ENCODE measurements around the gene TTN. TPM values are rescaled to one million over a fixed set of nuclear protein-coding genes. Genes with fewer than 3 reads are reported as not detected.
"Not testable (repeated sequence)": the region's sequence is repeated elsewhere in the genome, so short reads cannot be mapped to it uniquely, and the experiment has no call there.

Gene TTN
- total RNA-seq, 2 experiments from 2014 or later, result 0.02 to 0.19 TPM

GRCh38 chr2:178526256-178526655, 281.0 kb downstream of the TTN start:
- no peaks in the 10 kb centered on the region for H3K9me2 ChIP-seq (ENCODE audit: insufficient read depth, low read length)
- no peak for TF ChIP-seq CTCF (conservative IDR thresholded peaks at IDR 0.05; ENCODE audit: low read length)
- H3K9me3 ChIP-seq (ENCODE audit: low read length), result no peaks in the 10 kb centered on the region
- intact Hi-C loops (cut with micrococcal nuclease; ENCODE audit: unreplicated experiment), result no loop called here
- no peak overlapping the region for H3K4me2 ChIP-seq (ENCODE audit: low read length)
- no peak for DNase-seq (ENCODE audit: low spot score)
- no peaks in the 10 kb centered on the region for H3K36me3 ChIP-seq (ENCODE audit: insufficient read depth, low read length)
- ChIA-PET POLR2A (no interaction called here), CTCF (ENCODE audit: unreplicated experiment) (no interaction called here)
- peaks cover 9% of the 10 kb centered on the region; the same call in 1 of the 2 replicates for H3K79me2 ChIP-seq (ENCODE audit: insufficient read depth, low read depth, low read length)
- no peak overlapping the region for H3K4me3 ChIP-seq (ENCODE audit: low read depth, low read length, poor library complexity, severe bottlenecking)
- no TSS peak for BruUV-seq (replicated peaks)
- no peaks in the 10 kb centered on the region for H3K4me1 ChIP-seq (ENCODE audit: insufficient read depth, low read length, poor library complexity, severe bottlenecking)
- no peaks in the 10 kb centered on the region for H4K20me1 ChIP-seq (ENCODE audit: insufficient read depth, low read length)
- no peak overlapping the region for H2AFZ ChIP-seq (ENCODE audit: low read length)
- H3K27ac ChIP-seq (ENCODE audit: low read depth, low read length, poor library complexity, severe bottlenecking), result no peak overlapping the region

GRCh38 chr2:178525460-178525859, 281.8 kb downstream of the TTN start:
- BruUV-seq (replicated peaks); H3K4me3 ChIP-seq (ENCODE audit: low read depth, low read length, poor library complexity, severe bottlenecking); DNase-seq (ENCODE audit: low spot score); H3K9me2 ChIP-seq (ENCODE audit: insufficient read depth, low read length); H2AFZ ChIP-seq (ENCODE audit: low read length); intact Hi-C loops (cut with micrococcal nuclease; ENCODE audit: unreplicated experiment); H3K79me2 ChIP-seq (ENCODE audit: insufficient read depth, low read depth, low read length); H3K9me3 ChIP-seq (ENCODE audit: low read length); H3K27ac ChIP-seq (ENCODE audit: low read depth, low read length, poor library complexity, severe bottlenecking); H4K20me1 ChIP-seq (ENCODE audit: insufficient read depth, low read length); H3K36me3 ChIP-seq (ENCODE audit: insufficient read depth, low read length); POLR2A ChIA-PET; H3K4me2 ChIP-seq (ENCODE audit: low read length); H3K4me1 ChIP-seq (ENCODE audit: insufficient read depth, low read length, poor library complexity, severe bottlenecking): not testable (repeated sequence)
- CTCF ChIA-PET (ENCODE audit: unreplicated experiment), result interaction anchor here (0.5 kb wide), 1 partner anchor 23 kb away, joined by 3 read pairs; no protein-coding TSS in a partner anchor

DNA sequence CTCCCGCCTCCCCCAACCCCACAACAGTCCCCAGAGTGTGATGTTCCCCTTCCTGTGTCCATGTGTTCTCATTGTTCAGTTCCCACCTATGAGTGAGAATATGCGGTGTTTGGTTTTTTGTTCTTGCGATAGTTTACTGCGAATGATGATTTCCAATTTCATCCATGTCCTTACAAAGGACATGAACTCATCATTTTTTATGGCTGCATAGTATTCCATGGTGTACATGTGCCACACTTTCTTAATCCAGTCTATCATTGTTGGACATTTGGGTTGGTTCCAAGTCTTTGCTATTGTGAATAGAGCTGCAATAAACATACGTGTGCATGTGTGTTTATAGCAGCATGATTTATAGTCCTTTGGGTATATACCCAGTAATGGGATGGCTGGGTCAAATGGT, 282.2 kb downstream of the TTN start:
- H3K4me1 ChIP-seq (ENCODE audit: insufficient read depth, low read length, poor library complexity, severe bottlenecking); H4K20me1 ChIP-seq (ENCODE audit: insufficient read depth, low read length); H3K27ac ChIP-seq (ENCODE audit: low read depth, low read length, poor library complexity, severe bottlenecking); BruUV-seq (replicated peaks); H3K9me2 ChIP-seq (ENCODE audit: insufficient read depth, low read length); DNase-seq (ENCODE audit: low spot score); H3K36me3 ChIP-seq (ENCODE audit: insufficient read depth, low read length); H3K4me2 ChIP-seq (ENCODE audit: low read length); H3K4me3 ChIP-seq (ENCODE audit: low read depth, low read length, poor library complexity, severe bottlenecking); H2AFZ ChIP-seq (ENCODE audit: low read length); H3K79me2 ChIP-seq (ENCODE audit: insufficient read depth, low read depth, low read length); H3K9me3 ChIP-seq (ENCODE audit: low read length); intact Hi-C loops (cut with micrococcal nuclease; ENCODE audit: unreplicated experiment): not testable (repeated sequence)
- CTCF ChIA-PET (ENCODE audit: unreplicated experiment), result interaction anchor here (0.5 kb wide), 1 partner anchor 22 kb away, joined by 3 read pairs; no protein-coding TSS in a partner anchor
- POLR2A ChIA-PET, result interaction anchor here (1.7 kb wide), 1 partner anchor 36 kb away, joined by 3 read pairs; no protein-coding TSS in a partner anchor

DNA sequence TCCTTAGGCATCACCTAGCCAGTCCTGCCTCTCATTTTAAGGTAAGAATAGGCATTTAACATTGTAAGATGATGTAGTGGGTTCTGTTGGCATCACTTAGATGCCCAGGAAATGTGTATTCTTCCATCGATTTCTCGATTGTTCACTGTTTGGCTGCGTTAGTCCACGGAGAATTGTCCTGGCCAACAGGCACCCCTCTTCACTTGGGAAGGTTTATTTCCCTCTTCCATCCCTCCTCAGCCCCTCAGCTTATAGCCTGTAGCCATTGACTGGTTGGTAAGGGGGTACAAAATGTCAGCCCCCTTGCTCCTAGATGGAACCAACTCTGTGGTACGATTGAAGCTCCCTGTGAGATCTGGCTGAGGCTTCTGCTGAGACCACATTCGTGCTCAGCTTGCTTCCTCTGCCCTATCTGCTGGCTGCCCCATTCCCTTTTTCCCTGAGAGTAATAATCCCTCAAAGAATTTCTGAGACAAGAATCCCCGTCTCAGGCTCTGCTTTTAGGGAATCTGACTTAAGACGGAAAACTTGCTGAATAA, 283.6 kb downstream of the TTN start:
- no peaks in the 10 kb centered on the region for H3K9me2 ChIP-seq (ENCODE audit: insufficient read depth, low read length)
- TF ChIP-seq CTCF (conservative IDR thresholded peaks at IDR 0.05; ENCODE audit: low read length) (no peak), EZH2phosphoT487 (IDR thresholded peaks at IDR 0.05; ENCODE audit: borderline replicate concordance, low read depth, low read length) (no peak)
- H3K79me2 ChIP-seq (ENCODE audit: insufficient read depth, low read depth, low read length), result peaks cover 9% of the 10 kb centered on the region; the same call in 1 of the 2 replicates
- H2AFZ ChIP-seq (ENCODE audit: low read length), result peak overlapping the region; percentile 44; the same call in 1 of the 2 replicates
- no peaks in the 10 kb centered on the region for H4K20me1 ChIP-seq (ENCODE audit: insufficient read depth, low read length)
- ChIA-PET POLR2A (interaction anchor here (1.5 to 1.7 kb wide), 2 partner anchors 9 to 34 kb away, joined by 3 to 4 read pairs; no protein-coding TSS in a partner anchor), CTCF (ENCODE audit: unreplicated experiment) (no interaction called here)
- H3K27ac ChIP-seq (ENCODE audit: low read depth, low read length, poor library complexity, severe bottlenecking), result no peak overlapping the region
- peak overlapping the region; percentile 74 for H3K4me2 ChIP-seq (ENCODE audit: low read length)
- peak overlapping the region; percentile 73 for H3K4me3 ChIP-seq (ENCODE audit: low read depth, low read length, poor library complexity, severe bottlenecking)
- no peaks in the 10 kb centered on the region for H3K9me3 ChIP-seq (ENCODE audit: low read length)
- no peak for DNase-seq (ENCODE audit: low spot score)
- intact Hi-C loops (cut with micrococcal nuclease; ENCODE audit: unreplicated experiment), result loop anchor here (1.0 kb wide), 1 partner anchor 44 kb away; no protein-coding TSS in a partner anchor
- TSS peak; percentile 56 for BruUV-seq (replicated peaks)
- no peaks in the 10 kb centered on the region for H3K36me3 ChIP-seq (ENCODE audit: insufficient read depth, low read length)
- H3K4me1 ChIP-seq (ENCODE audit: insufficient read depth, low read length, poor library complexity, severe bottlenecking), result no peaks in the 10 kb centered on the region
